GM23338 (cell line): Measurements from ENCODE around the gene EXOC6B. TPM values are rescaled to one million over a fixed set of nuclear protein-coding genes. Genes with fewer than 3 reads are reported as not detected.
A peak's percentile ranks its signal among the peaks of the same experiment; 100 is the strongest.

Source experiments
- ATAC-seq: fragments of 200-7000 bp; cut with Tn5 transposase; 3 replicates; pipeline ENCODE4 v1.9.1; 2020
- DNase-seq: peaks from one replicate; pipeline ENCODE4 v3.0.0-alpha.2; 2015; ENCODE audit warnings: low spot score
- H2AFZ ChIP-seq: fragments of 200-600 bp; sonication (generic); 2 replicates; pipeline ENCODE4 v1.8.0; 2016; ENCODE audit warnings: antibody characterized with exemption, mild to moderate bottlenecking, moderate library complexity
- H3F3A ChIP-seq: fragments of 200-600 bp; sonication (generic); replicated peaks from 2 replicates; pipeline ENCODE4 v1.8.0; 2017; ENCODE audit warnings: antibody characterized with exemption, mixed run types, low read depth
- H3K27ac ChIP-seq: fragments of 200-600 bp; sonication (generic); 2 replicates; pipeline ENCODE4 v1.6.1; 2016; ENCODE audit warnings: low read depth
- H3K27me3 ChIP-seq: fragments of 200-600 bp; sonication (generic); 2 replicates; pipeline ENCODE4 v1.8.0; 2016; ENCODE audit warnings: mild to moderate bottlenecking, mixed run types, moderate library complexity; ENCODE audit not compliant: insufficient read depth
- H3K36me3 ChIP-seq: fragments of 200-600 bp; sonication (generic); 2 replicates; pipeline ENCODE4 v1.8.0; 2016; ENCODE audit warnings: mild to moderate bottlenecking; ENCODE audit not compliant: insufficient read depth
- H3K4me1 ChIP-seq: fragments of 200-600 bp; sonication (generic); 2 replicates; pipeline ENCODE4 v1.8.0; 2016; ENCODE audit warnings: mild to moderate bottlenecking, moderate library complexity; ENCODE audit not compliant: insufficient read depth
- H3K4me2 ChIP-seq: fragments of 200-600 bp; sonication (generic); 2 replicates; pipeline ENCODE4 v1.7.1; 2017; ENCODE audit warnings: mixed run types
- H3K4me3 ChIP-seq: fragments of 200-600 bp; sonication (generic); 2 replicates; pipeline ENCODE4 v1.6.1; 2016; ENCODE audit warnings: mixed run types
- H3K79me2 ChIP-seq: fragments of 200-600 bp; sonication (generic); replicated peaks from 2 replicates; pipeline ENCODE4 v1.8.0; 2017; ENCODE audit warnings: mild to moderate bottlenecking; ENCODE audit not compliant: insufficient read depth
- H3K9me2 ChIP-seq: fragments of 200-600 bp; sonication (generic); 2 replicates; pipeline ENCODE4 v1.8.0; 2017; ENCODE audit not compliant: insufficient read depth
- H4K20me1 ChIP-seq: fragments of 200-600 bp; sonication (generic); replicated peaks from 2 replicates; pipeline ENCODE4 v1.8.0; 2017; ENCODE audit warnings: mild to moderate bottlenecking; ENCODE audit not compliant: insufficient read depth
- H3K27ac Mint-ChIP-seq: 2 replicates; pipeline ENCODE4 v1.8.0; 2020; ENCODE audit warnings: inconsistent platforms, mild to moderate bottlenecking, moderate library complexity, mixed read lengths
- H3K27me3 Mint-ChIP-seq: 3 replicates; pipeline ENCODE4 v1.8.0; 2022; ENCODE audit warnings: low read depth, mild to moderate bottlenecking, moderate library complexity, mixed read lengths, inconsistent platforms; ENCODE audit not compliant: insufficient read depth, poor library complexity
- H3K36me3 Mint-ChIP-seq: 3 replicates; pipeline ENCODE4 v1.8.0; 2021; ENCODE audit warnings: low read depth, mild to moderate bottlenecking, inconsistent platforms, moderate library complexity, mixed read lengths
- H3K4me1 Mint-ChIP-seq: 3 replicates; pipeline ENCODE4 v1.8.0; 2020; ENCODE audit warnings: mild to moderate bottlenecking, inconsistent platforms, mixed read lengths
- H3K4me3 Mint-ChIP-seq: 3 replicates; pipeline ENCODE4 v1.8.0; 2021; ENCODE audit warnings: moderate library complexity, mild to moderate bottlenecking, inconsistent platforms, mixed read lengths
- H3K9me3 Mint-ChIP-seq: 3 replicates; pipeline ENCODE4 v1.8.0; 2020; ENCODE audit warnings: moderate library complexity, mild to moderate bottlenecking, inconsistent platforms, mixed read lengths
- CREB1 ChIP-seq: fragments of 250-450 bp; sonication (Bioruptor Pico); IDR thresholded peaks from 2 replicates; pipeline ENCODE4 v1.5.0; 2020; ENCODE audit warnings: low read depth, mild to moderate bottlenecking, moderate library complexity
- EZH2 ChIP-seq: fragments of 200-600 bp; sonication (generic); IDR thresholded peaks from one replicate; pipeline ENCODE4 v1.8.0; 2017; ENCODE audit warnings: antibody characterized with exemption, mild to moderate bottlenecking, low read depth; ENCODE audit not compliant: unreplicated experiment
- EZH2phosphoT487 ChIP-seq: fragments of 200-600 bp; sonication (generic); IDR thresholded peaks from one replicate; pipeline ENCODE4 v1.8.1; 2018; ENCODE audit warnings: antibody characterized with exemption; ENCODE audit not compliant: unreplicated experiment
- JUNB ChIP-seq: IDR thresholded peaks from one replicate; pipeline ENCODE4 v1.6.1; 2016; ENCODE audit warnings: antibody characterized with exemption; ENCODE audit not compliant: unreplicated experiment
- POLR2AphosphoS5 ChIP-seq: IDR thresholded peaks from 2 replicates; pipeline ENCODE4 v1.6.1; 2016; ENCODE audit warnings: antibody characterized with exemption, low read depth
- ZNF114 ChIP-seq: fragments of 250-450 bp; sonication (Bioruptor Pico); IDR thresholded peaks from 2 replicates; pipeline ENCODE4 v1.5.0; 2020; ENCODE audit warnings: mild to moderate bottlenecking, moderate library complexity
- ZNF331 ChIP-seq: fragments of 250-450 bp; sonication (Bioruptor Pico); IDR thresholded peaks from 2 replicates; pipeline ENCODE4 v1.5.0; 2020; ENCODE audit warnings: low read depth, mild to moderate bottlenecking, moderate library complexity
- polyA plus RNA-seq: library from polyadenylated mRNA; unstranded; fragments of >200 nt; fragmentation: Nextera tagmentation; extraction: Ambion mirVana; gene quantifications from 2 replicates; pipeline ENCODE4 v1.2.1, GENCODE V29; 2016
- total RNA-seq: library from RNA; depleted of rRNA; stranded (reverse); fragments of >200 nt; shearing (Covaris generic); gene quantifications from 2 replicates; pipeline ENCODE4 v1.2.3, GENCODE V29; 2014
- TF ChIP-seq, protein P1 (sequence below), 2 experiments: fragments of 200-600 bp in 1 of 2; sonication (generic) in 1 of 2; conservative IDR thresholded peaks; 2 replicates each; pipeline versions ENCODE4 v1.5.1 to v1.6.1; 2016 to 2017; ENCODE audit warnings: antibody characterized with exemption in 2 of 2, low read depth in 2 of 2, mild to moderate bottlenecking in 2 of 2, moderate library complexity in 1 of 2
- TF ChIP-seq, protein P2 (sequence below): IDR thresholded peaks from 2 replicates; pipeline ENCODE4 v1.6.1; 2016; ENCODE audit warnings: antibody characterized with exemption
- TF ChIP-seq, protein P3 (sequence below): fragments of 250-450 bp; sonication (Bioruptor Pico); IDR thresholded peaks from 2 replicates; pipeline ENCODE4 v1.5.0; 2020; ENCODE audit warnings: mild to moderate bottlenecking, moderate library complexity

Gene EXOC6B
- total and polyA plus RNA-seq, 2 experiments from 2014 or later, result 7.2 to 45.9 TPM

DNA sequence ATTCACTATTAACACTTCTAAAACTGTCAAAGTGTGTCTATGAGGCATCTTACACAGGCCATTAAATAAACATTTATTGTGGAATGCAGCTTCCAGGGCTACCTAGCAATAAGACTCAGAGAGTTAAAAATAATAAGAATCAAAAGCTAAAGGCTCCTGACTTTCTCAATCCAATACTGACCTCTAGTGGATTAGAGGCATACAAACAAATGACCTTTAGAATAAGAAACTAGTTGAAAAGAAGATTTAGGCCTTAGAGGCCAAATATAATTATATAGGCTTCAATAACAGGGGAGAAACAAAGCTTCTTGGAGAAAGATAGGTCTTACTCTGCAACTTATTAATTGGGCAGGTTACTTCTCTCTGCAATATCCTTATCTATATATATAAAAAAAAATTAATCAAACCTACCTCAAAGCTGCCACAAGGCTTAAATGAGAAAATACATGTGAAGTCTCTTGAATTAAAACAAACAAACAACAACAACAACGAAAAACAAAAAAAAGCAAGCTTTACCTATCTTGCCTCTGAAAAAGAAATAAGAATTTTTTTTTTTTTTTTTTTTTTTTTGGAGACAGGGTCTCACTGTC lies 246.1 kb downstream of the EXOC6B start:
- ATAC-seq (0 out of 3 replicates have a peak, but pooled peaks have one; percentile 24), DNase-seq (peak; percentile 76)
- no peak overlapping the region for H3K4me3 Mint-ChIP-seq
- no peak overlapping the region for H3K4me3 ChIP-seq
- no peaks in the 10 kb centered on the region for H3K36me3 ChIP-seq
- no peak overlapping the region for H3K4me2 ChIP-seq
- no peaks in the 10 kb centered on the region; the same call in 1 of the 2 replicates for H3K79me2 ChIP-seq
- peaks cover 5% of the 10 kb centered on the region for H3K27me3 Mint-ChIP-seq
- H3K4me1 Mint-ChIP-seq, result no peaks in the 10 kb centered on the region; the same call in 2 of the 3 replicates
- H2AFZ ChIP-seq, result no peak overlapping the region
- H3K27me3 ChIP-seq, result no peaks in the 10 kb centered on the region
- TF ChIP-seq, protein P1, sequence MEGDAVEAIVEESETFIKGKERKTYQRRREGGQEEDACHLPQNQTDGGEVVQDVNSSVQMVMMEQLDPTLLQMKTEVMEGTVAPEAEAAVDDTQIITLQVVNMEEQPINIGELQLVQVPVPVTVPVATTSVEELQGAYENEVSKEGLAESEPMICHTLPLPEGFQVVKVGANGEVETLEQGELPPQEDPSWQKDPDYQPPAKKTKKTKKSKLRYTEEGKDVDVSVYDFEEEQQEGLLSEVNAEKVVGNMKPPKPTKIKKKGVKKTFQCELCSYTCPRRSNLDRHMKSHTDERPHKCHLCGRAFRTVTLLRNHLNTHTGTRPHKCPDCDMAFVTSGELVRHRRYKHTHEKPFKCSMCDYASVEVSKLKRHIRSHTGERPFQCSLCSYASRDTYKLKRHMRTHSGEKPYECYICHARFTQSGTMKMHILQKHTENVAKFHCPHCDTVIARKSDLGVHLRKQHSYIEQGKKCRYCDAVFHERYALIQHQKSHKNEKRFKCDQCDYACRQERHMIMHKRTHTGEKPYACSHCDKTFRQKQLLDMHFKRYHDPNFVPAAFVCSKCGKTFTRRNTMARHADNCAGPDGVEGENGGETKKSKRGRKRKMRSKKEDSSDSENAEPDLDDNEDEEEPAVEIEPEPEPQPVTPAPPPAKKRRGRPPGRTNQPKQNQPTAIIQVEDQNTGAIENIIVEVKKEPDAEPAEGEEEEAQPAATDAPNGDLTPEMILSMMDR (conservative IDR thresholded peaks at IDR 0.05; ENCODE audit: low read depth in 2 of 2), result peak in 1 of 2 experiments; percentile 90
- no peak for TF ChIP-seq CREB1 (CRISPR knock-in tag)
- H3K27ac ChIP-seq, result no peak overlapping the region
- no peak overlapping the region for H3K27ac Mint-ChIP-seq
- H3F3A ChIP-seq, result no peaks in the 10 kb centered on the region
- H4K20me1 ChIP-seq, result no peaks in the 10 kb centered on the region; the same call in 1 of the 2 replicates
- no peaks in the 10 kb centered on the region for H3K9me3 Mint-ChIP-seq
- H3K36me3 Mint-ChIP-seq, result no peaks in the 10 kb centered on the region
- H3K9me2 ChIP-seq, result no peaks in the 10 kb centered on the region
- no peaks in the 10 kb centered on the region for H3K4me1 ChIP-seq

DNA sequence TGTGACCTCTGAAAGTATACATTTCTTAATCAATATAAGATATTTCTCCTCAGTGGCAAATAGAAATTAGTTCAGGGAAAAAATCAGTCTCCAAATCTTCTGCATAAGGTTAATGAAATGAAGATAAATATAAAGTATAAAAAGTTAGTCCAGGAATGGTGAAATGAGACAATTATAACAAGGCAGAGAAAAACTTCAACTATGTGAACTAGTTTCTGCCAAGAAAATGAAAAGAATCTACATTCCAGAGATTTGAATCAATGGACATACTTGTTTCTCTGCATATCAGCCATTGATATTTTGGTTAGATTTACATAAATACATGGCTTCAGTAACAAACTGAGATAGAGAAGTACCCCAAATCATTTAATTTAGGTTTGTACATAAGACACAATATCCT lies 249.0 kb downstream of the EXOC6B start:
- Histone ChIP-seq H3F3A (no peaks in the 10 kb centered on the region), H3K4me1 (no peaks in the 10 kb centered on the region), H2AFZ (no peak overlapping the region), H3K4me3 (no peak overlapping the region), H3K27ac (no peak overlapping the region), H3K9me2 (no peaks in the 10 kb centered on the region), H3K36me3 (no peaks in the 10 kb centered on the region), H3K4me2 (no peak overlapping the region), H3K27me3 (no peaks in the 10 kb centered on the region), H4K20me1 (no peaks in the 10 kb centered on the region; the same call in 1 of the 2 replicates), H3K79me2 (no peaks in the 10 kb centered on the region)
- ATAC-seq (no peak), DNase-seq (no peak)
- Mint-ChIP-seq H3K4me1 (peaks cover 10% of the 10 kb centered on the region), H3K4me3 (no peak overlapping the region), H3K36me3 (no peaks in the 10 kb centered on the region), H3K9me3 (no peaks in the 10 kb centered on the region), H3K27ac (no peak overlapping the region), H3K27me3 (peaks cover 5% of the 10 kb centered on the region)
- TF ChIP-seq ZNF331 (CRISPR knock-in tag), result no peak
- TF ChIP-seq, protein P2, sequence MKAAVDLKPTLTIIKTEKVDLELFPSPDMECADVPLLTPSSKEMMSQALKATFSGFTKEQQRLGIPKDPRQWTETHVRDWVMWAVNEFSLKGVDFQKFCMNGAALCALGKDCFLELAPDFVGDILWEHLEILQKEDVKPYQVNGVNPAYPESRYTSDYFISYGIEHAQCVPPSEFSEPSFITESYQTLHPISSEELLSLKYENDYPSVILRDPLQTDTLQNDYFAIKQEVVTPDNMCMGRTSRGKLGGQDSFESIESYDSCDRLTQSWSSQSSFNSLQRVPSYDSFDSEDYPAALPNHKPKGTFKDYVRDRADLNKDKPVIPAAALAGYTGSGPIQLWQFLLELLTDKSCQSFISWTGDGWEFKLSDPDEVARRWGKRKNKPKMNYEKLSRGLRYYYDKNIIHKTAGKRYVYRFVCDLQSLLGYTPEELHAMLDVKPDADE, result no peak
- TF ChIP-seq EZH2, result no peak
- TF ChIP-seq JUNB, result no peak
- TF ChIP-seq POLR2AphosphoS5, result no peak
- TF ChIP-seq, protein P1 (conservative IDR thresholded peaks at IDR 0.05; ENCODE audit: low read depth in 2 of 2), result no peak
- TF ChIP-seq EZH2phosphoT487, result no peak
- TF ChIP-seq, protein P3, sequence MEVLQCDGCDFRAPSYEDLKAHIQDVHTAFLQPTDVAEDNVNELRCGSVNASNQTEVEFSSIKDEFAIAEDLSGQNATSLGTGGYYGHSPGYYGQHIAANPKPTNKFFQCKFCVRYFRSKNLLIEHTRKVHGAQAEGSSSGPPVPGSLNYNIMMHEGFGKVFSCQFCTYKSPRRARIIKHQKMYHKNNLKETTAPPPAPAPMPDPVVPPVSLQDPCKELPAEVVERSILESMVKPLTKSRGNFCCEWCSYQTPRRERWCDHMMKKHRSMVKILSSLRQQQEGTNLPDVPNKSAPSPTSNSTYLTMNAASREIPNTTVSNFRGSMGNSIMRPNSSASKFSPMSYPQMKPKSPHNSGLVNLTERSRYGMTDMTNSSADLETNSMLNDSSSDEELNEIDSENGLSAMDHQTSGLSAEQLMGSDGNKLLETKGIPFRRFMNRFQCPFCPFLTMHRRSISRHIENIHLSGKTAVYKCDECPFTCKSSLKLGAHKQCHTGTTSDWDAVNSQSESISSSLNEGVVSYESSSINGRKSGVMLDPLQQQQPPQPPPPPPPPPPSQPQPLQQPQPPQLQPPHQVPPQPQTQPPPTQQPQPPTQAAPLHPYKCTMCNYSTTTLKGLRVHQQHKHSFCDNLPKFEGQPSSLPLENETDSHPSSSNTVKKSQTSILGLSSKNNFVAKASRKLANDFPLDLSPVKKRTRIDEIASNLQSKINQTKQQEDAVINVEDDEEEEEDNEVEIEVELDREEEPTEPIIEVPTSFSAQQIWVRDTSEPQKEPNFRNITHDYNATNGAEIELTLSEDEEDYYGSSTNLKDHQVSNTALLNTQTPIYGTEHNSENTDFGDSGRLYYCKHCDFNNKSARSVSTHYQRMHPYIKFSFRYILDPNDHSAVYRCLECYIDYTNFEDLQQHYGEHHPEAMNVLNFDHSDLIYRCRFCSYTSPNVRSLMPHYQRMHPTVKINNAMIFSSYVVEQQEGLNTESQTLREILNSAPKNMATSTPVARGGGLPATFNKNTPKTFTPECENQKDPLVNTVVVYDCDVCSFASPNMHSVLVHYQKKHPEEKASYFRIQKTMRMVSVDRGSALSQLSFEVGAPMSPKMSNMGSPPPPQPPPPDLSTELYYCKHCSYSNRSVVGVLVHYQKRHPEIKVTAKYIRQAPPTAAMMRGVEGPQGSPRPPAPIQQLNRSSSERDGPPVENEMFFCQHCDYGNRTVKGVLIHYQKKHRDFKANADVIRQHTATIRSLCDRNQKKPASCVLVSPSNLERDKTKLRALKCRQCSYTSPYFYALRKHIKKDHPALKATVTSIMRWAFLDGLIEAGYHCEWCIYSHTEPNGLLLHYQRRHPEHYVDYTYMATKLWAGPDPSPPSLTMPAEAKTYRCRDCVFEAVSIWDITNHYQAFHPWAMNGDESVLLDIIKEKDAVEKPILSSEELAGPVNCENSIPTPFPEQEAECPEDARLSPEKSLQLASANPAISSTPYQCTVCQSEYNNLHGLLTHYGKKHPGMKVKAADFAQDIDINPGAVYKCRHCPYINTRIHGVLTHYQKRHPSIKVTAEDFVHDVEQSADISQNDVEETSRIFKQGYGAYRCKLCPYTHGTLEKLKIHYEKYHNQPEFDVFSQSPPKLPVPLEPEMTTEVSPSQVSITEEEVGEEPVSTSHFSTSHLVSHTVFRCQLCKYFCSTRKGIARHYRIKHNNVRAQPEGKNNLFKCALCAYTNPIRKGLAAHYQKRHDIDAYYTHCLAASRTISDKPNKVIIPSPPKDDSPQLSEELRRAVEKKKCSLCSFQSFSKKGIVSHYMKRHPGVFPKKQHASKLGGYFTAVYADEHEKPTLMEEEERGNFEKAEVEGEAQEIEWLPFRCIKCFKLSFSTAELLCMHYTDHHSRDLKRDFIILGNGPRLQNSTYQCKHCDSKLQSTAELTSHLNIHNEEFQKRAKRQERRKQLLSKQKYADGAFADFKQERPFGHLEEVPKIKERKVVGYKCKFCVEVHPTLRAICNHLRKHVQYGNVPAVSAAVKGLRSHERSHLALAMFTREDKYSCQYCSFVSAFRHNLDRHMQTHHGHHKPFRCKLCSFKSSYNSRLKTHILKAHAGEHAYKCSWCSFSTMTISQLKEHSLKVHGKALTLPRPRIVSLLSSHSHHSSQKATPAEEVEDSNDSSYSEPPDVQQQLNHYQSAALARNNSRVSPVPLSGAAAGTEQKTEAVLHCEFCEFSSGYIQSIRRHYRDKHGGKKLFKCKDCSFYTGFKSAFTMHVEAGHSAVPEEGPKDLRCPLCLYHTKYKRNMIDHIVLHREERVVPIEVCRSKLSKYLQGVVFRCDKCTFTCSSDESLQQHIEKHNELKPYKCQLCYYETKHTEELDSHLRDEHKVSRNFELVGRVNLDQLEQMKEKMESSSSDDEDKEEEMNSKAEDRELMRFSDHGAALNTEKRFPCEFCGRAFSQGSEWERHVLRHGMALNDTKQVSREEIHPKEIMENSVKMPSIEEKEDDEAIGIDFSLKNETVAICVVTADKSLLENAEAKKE (CRISPR knock-in tag), result no peak
- TF ChIP-seq ZNF114 (CRISPR knock-in tag), result no peak
- no peak for TF ChIP-seq CREB1 (CRISPR knock-in tag)
